HEK293 (cell line): Measurements from ENCODE around the gene BAG5.

ENCODE experiments used
- BCL11A ChIP-seq: fragments of 450-650 bp; formaldehyde crosslinking; IDR thresholded peaks from 2 replicates; pipeline ENCODE4 v1.5.1; 2016; ENCODE audit warnings: low read depth, missing biosample characterization, missing genetic modification characterization
- ELK4 ChIP-seq: IDR thresholded peaks from 2 replicates; pipeline ENCODE4 v1.6.1; 2011; ENCODE audit warnings: mild to moderate bottlenecking, low read depth, low read length, borderline replicate concordance
- GLI4 ChIP-seq: fragments of 450-650 bp; formaldehyde crosslinking; IDR thresholded peaks from 2 replicates; pipeline ENCODE4 v1.5.1; 2016; ENCODE audit warnings: missing biosample characterization, missing genetic modification characterization
- GLIS2 ChIP-seq: fragments of 450-650 bp; formaldehyde crosslinking; IDR thresholded peaks from 2 replicates; pipeline ENCODE4 v1.5.1; 2016; ENCODE audit warnings: missing biosample characterization, missing genetic modification characterization
- MEIS1 ChIP-seq: sonication (generic); formaldehyde crosslinking; IDR thresholded peaks from 2 replicates; pipeline ENCODE4 v1.8.1; 2022; ENCODE audit warnings: missing genetic modification reagents, mild to moderate bottlenecking, borderline replicate concordance
- MZF1 ChIP-seq: fragments of 450-650 bp; formaldehyde crosslinking; IDR thresholded peaks from 2 replicates; pipeline ENCODE4 v1.5.1; 2017; ENCODE audit warnings: missing biosample characterization, missing genetic modification characterization, borderline replicate concordance
- OSR2 ChIP-seq: fragments of 450-650 bp; formaldehyde crosslinking; IDR thresholded peaks from 2 replicates; pipeline ENCODE4 v1.5.1; 2016; ENCODE audit warnings: missing biosample characterization, missing genetic modification characterization
- PRDM2 ChIP-seq: fragments of 450-650 bp; formaldehyde crosslinking; IDR thresholded peaks from 2 replicates; pipeline ENCODE4 v1.5.1; 2016; ENCODE audit warnings: missing biosample characterization, missing genetic modification characterization, borderline replicate concordance
- SP3 ChIP-seq: fragments of 450-650 bp; formaldehyde crosslinking; IDR thresholded peaks from 2 replicates; pipeline ENCODE4 v1.5.1; 2016; ENCODE audit warnings: missing biosample characterization, missing genetic modification characterization
- SP7 ChIP-seq: fragments of 450-650 bp; formaldehyde crosslinking; IDR thresholded peaks from 2 replicates; pipeline ENCODE4 v1.5.1; 2016; ENCODE audit warnings: missing biosample characterization, missing genetic modification characterization
- ZBTB26 ChIP-seq: fragments of 450-650 bp; formaldehyde crosslinking; optimal IDR thresholded peaks from 2 replicates; pipeline ENCODE3; 2016; ENCODE audit warnings: missing biosample characterization, mild to moderate bottlenecking, missing genetic modification characterization
- ZBTB48 ChIP-seq: fragments of 450-650 bp; formaldehyde crosslinking; IDR thresholded peaks from 2 replicates; pipeline ENCODE4 v1.5.1; 2016; ENCODE audit warnings: missing biosample characterization, missing genetic modification characterization
- ZNF10 ChIP-seq: fragments of 450-650 bp; formaldehyde crosslinking; IDR thresholded peaks from 2 replicates; pipeline ENCODE4 v1.5.1; 2017; ENCODE audit warnings: missing biosample characterization, missing genetic modification characterization
- ZNF112 ChIP-seq: fragments of 450-650 bp; formaldehyde crosslinking; IDR thresholded peaks from 2 replicates; pipeline ENCODE4 v1.5.0; 2017; ENCODE audit warnings: missing biosample characterization, missing genetic modification characterization
- ZNF132 ChIP-seq: fragments of 450-650 bp; formaldehyde crosslinking; IDR thresholded peaks from 2 replicates; pipeline ENCODE4 v1.5.1; 2017; ENCODE audit warnings: missing biosample characterization, missing genetic modification characterization, borderline replicate concordance
- ZNF169 ChIP-seq: fragments of 450-650 bp; formaldehyde crosslinking; IDR thresholded peaks from 2 replicates; pipeline ENCODE4 v1.5.1; 2016; ENCODE audit warnings: missing biosample characterization, missing genetic modification characterization
- ZNF19 ChIP-seq: fragments of 450-650 bp; formaldehyde crosslinking; IDR thresholded peaks from 2 replicates; pipeline ENCODE4; 2016; ENCODE audit warnings: missing biosample characterization, missing genetic modification characterization, low read depth
- ZNF202 ChIP-seq: fragments of 450-650 bp; formaldehyde crosslinking; IDR thresholded peaks from 2 replicates; pipeline ENCODE4 v1.5.1; 2016; ENCODE audit warnings: missing biosample characterization, missing genetic modification characterization, borderline replicate concordance
- ZNF223 ChIP-seq: fragments of 450-650 bp; formaldehyde crosslinking; IDR thresholded peaks from 2 replicates; pipeline ENCODE4 v1.5.1; 2016; ENCODE audit warnings: missing biosample characterization, missing genetic modification characterization
- ZNF26 ChIP-seq: fragments of 450-650 bp; formaldehyde crosslinking; IDR thresholded peaks from 2 replicates; pipeline ENCODE4 v1.5.1; 2016; ENCODE audit warnings: missing biosample characterization, missing genetic modification characterization
- ZNF37A ChIP-seq: fragments of 450-650 bp; IDR thresholded peaks from 2 replicates; pipeline ENCODE4 v1.5.1; 2018; ENCODE audit warnings: missing biosample characterization, missing genetic modification characterization
- ZNF394 ChIP-seq: fragments of 450-650 bp; formaldehyde crosslinking; IDR thresholded peaks from 2 replicates; pipeline ENCODE4 v1.5.1; 2016; ENCODE audit warnings: missing biosample characterization, missing genetic modification characterization, mild to moderate bottlenecking, moderate library complexity, borderline replicate concordance
- ZNF433 ChIP-seq: fragments of 450-650 bp; formaldehyde crosslinking; IDR thresholded peaks from 2 replicates; pipeline ENCODE4 v1.5.1; 2016; ENCODE audit warnings: missing biosample characterization, missing genetic modification characterization, low read depth
- ZNF621 ChIP-seq: fragments of 450-650 bp; formaldehyde crosslinking; IDR thresholded peaks from 2 replicates; pipeline ENCODE4 v1.5.1; 2017; ENCODE audit warnings: missing biosample characterization, missing genetic modification characterization
- ZNF623 ChIP-seq: fragments of 450-650 bp; formaldehyde crosslinking; IDR thresholded peaks from 2 replicates; pipeline ENCODE4 v1.5.1; 2016; ENCODE audit warnings: missing biosample characterization, missing genetic modification characterization
- ZNF704 ChIP-seq: fragments of 450-650 bp; formaldehyde crosslinking; IDR thresholded peaks from 2 replicates; pipeline ENCODE4 v1.5.1; 2016; ENCODE audit warnings: missing biosample characterization, missing genetic modification characterization
- ZNF776 ChIP-seq: fragments of 450-650 bp; formaldehyde crosslinking; IDR thresholded peaks from 2 replicates; pipeline ENCODE4 v1.5.0; 2017; ENCODE audit warnings: missing biosample characterization, missing genetic modification characterization, borderline replicate concordance
- ZNF777 ChIP-seq: fragments of 450-650 bp; formaldehyde crosslinking; IDR thresholded peaks from 2 replicates; pipeline ENCODE4 v1.5.1; 2017; ENCODE audit warnings: missing biosample characterization, missing genetic modification characterization, borderline replicate concordance
- ZNF837 ChIP-seq: fragments of 450-650 bp; formaldehyde crosslinking; IDR thresholded peaks from 2 replicates; pipeline ENCODE4 v1.5.1; 2016; ENCODE audit warnings: missing biosample characterization, missing genetic modification characterization

Gene BAG5

GRCh38 chr14:103546652-103547454, 15.6 kb downstream of the BAG5 start (continued):
- TF ChIP-seq PRDM2 (peak; percentile 81; the same call in 1 of the 2 replicates), ZNF837 (tag by site-specific recombination) (no peak), ZNF10 (tag by site-specific recombination) (no peak), ZNF394 (tag by site-specific recombination) (no peak), GLI4 (tag by site-specific recombination) (no peak), MEIS1 (CRISPR knock-in tag) (no peak), ZNF26 (no peak), ZNF623 (tag by site-specific recombination) (no peak), ZNF19 (tag by site-specific recombination) (no peak), ZNF776 (tag by site-specific recombination) (no peak), MZF1 (no peak), ZNF777 (tag by site-specific recombination) (no peak), ZNF704 (tag by site-specific recombination) (no peak), ZBTB26 (tag by site-specific recombination) (peak; percentile 20), ELK4 (no peak), ZNF223 (peak; percentile 47; the same call in 1 of the 2 replicates), SP3 (tag by site-specific recombination) (no peak), ZNF169 (tag by site-specific recombination) (no peak), BCL11A (tag by site-specific recombination) (0 out of 2 replicates have a peak, but pooled peaks have one; percentile 23), ZNF433 (tag by site-specific recombination) (no peak), ZNF132 (tag by site-specific recombination) (no peak), ZNF37A (tag by site-specific recombination) (no peak), OSR2 (tag by site-specific recombination) (no peak), ZNF112 (tag by site-specific recombination) (no peak), SP7 (tag by site-specific recombination) (peak; percentile 62; the same call in 1 of the 2 replicates), ZNF202 (tag by site-specific recombination) (no peak), ZNF621 (tag by site-specific recombination) (no peak), ZBTB48 (peak; percentile 74; the same call in 1 of the 2 replicates), GLIS2 (tag by site-specific recombination) (peak; percentile 91)
